CD4-positive, alpha-beta T cell treated with Interleukin-1 beta for 1 hour (primary cell): ENCODE data around the gene SLC6A11.

Experiments
- DNase-seq, 2 donors: peaks; one replicate each; pipeline ENCODE4 v3.0.0-alpha.2; 2020 to 2022

Gene SLC6A11

DNA sequence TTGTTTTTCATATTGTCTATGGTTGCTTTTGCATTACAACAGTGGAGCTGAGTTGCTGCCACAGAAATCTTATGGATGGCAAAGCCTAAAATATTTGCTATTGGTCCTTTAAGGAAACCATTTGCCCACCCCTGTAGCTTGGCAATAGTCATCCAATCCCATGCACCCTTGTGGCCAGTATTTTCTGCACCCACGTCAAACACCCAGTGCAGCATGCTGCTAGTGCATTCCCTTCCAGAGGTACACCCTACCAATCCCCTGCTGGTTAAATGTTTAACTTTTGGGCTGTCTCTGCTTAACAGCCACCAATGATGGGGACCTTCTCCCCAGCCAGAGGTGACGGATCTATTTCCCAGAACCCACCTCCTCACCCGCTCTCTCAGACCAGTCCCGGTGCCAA lies 23.8 kb upstream of the SLC6A11 start:
- no peak for DNase-seq

DNA sequence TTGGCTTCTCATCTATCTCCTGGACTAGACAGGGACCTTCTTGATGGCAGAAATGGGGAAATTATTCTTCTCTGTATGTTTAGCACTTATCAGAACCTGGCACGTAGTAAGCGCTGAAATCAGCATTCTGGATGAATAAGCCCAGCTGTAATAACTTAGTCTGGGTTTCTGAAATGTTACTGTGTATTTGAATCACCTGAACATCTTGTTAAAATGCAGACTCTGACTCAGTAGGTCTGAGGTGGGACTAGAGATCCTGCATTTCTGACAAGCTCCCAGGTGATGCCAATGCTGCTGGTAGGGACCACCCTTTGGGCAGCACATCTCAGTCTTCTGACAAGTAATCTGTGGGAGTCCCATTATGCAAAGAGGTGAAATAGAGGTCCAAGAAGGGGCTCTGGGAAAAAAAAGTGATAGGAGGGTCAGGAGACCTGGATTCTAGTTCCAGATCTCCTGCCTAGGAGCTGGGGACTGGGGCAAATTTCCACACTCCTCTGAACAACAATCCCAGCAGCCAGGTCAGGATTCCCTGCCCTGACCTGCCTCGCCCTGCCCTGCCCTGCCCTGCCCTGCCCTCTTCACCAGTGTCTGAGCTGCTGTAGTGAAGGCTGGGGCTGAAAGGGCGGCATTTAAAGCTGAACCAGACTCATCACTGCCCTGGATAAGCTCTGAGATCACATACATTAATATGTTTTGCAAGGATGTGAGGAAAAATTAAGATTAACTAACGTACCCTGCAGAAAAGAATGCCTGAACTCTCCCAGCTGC lies 17.2 kb upstream of the SLC6A11 start:
- DNase-seq, result no peak

GRCh38 chr3:10804183-10804648 lies 11.8 kb upstream of the SLC6A11 start:
- no peak for DNase-seq

GRCh38 chr3:10806006-10806405 lies 10.0 kb upstream of the SLC6A11 start:
- DNase-seq, result no peak

DNA sequence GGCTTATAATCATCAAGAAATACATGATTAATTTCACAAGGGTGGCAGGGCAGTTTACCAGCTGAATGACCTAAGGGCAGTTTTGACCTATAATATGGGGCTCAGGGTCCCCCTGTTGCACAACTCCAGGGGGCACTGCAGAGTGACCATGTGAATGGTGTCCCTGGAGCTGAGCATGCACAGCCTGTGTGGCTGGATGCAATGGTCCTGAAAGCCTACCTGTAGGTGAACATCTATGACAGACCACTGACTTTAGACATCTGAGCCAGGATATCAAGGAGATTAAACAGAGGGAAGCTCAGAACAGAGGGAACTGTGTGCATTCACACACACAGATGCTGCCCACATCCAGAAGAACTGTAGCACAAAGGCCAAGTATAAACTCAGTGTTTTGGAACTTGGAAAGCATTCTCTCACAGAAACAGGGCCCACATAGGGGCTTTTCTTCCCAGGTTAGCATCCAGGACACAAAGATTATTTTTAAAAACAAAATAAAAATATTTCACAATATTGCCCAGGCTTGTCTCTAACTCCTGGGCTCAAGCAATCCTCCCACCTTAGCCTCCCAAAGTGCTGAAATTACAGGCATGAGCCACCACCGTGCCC lies 7.8 kb upstream of the SLC6A11 start:
- DNase-seq, result no peak

DNA sequence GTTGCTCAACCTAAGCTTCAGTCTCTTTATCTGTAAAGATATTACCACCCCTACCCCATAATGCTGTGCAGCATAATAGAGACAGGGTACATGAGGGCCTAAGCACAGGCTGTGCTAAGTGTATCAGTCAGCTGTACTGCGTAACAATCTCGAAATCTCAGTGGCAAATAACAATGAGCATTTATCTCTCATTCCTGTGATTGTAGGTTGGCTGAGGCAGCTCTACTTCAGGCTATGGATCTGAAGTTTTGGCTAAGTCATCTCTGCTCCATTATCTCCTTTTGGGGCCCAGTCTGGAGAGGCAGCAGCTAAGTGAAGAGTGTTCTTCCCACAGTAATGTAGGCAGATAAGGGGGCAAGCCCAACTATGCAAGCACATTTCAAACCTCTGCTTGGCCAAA lies 7.1 kb upstream of the SLC6A11 start:
- DNase-seq, result no peak

DNA sequence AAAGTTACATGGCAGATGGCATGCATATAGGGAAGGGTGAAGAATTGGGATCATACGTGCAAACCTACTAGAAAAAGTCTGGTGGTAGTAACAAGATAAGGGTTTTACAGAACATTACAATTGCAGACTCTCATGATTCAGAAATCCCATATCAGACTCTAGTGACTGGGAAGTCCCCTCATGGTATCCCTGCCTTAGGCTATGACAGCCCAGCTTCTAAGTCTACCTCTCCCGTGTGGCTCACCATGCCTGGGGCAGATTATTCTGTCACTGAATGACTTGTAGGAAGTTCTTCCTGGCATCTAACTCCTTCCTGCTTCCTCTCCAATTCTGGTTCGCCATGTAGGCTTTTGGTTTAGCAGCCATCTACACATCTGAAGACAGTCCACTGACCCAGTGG lies 5.7 kb upstream of the SLC6A11 start:
- no peak for DNase-seq

DNA sequence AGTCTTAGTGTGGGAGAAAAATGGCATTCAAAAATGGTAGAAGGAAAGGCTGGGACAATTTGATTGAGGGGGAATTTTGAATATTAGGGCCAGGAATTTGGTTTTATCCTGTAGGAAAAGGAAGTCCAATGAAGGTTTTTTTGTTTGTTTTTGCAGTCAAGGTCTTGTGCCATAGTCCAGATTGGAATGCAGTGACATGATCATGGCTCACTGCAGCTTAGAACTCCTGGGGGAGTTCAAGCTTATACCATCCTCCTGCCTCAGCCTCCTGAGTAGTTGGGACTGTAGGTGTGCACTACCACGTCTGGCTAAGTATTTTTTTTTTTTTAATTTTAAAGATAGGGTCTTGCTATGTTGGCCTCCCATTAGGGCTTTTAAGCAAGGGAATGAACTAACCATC lies 2.6 kb upstream of the SLC6A11 start:
- DNase-seq, result no peak

DNA sequence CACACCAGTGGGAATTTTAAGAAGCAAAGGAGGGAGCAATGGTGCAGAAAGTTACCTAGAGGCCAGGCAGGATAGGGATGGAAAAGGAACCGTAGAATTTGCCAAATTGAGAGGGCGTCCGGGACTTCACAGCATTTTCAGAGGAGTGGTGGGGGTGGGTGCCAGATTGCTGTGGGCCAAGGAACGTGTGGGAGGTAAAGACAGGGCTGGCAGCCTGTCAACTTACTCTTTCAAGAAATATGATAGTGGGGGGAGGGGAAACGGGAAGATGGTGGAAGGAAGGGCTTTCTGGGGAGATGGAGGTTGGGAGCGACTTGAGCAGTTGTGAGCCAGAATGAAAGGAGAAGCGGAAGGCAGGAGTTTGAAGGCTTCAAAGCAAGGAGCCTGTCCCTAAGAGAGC lies 1.4 kb upstream of the SLC6A11 start:
- DNase-seq, result no peak

DNA sequence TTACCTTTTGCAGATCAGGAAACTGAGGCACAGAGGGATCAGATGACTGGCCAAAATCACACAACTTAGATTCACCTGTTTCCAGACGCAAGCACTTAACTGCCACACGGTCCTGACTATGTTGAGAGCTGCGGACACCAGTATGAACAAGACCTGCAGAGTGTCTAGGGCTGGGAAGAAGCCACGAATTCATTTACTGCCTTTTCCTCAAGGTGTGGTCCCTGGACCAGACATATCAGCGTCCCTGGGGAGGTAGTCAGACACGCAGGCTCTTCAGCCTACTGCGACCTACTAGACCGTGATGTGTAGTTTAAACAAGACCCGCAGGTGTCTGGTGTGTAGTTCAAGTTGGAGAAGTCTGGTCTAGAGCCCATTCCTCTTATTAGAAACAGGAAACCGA lies 541 bp upstream of the SLC6A11 start:
- DNase-seq, result no peak

- DNase-seq, result no peak
These were observed 830 bp downstream of the SLC6A11 start for GRCh38 chr3:10816863-10817253.

DNA sequence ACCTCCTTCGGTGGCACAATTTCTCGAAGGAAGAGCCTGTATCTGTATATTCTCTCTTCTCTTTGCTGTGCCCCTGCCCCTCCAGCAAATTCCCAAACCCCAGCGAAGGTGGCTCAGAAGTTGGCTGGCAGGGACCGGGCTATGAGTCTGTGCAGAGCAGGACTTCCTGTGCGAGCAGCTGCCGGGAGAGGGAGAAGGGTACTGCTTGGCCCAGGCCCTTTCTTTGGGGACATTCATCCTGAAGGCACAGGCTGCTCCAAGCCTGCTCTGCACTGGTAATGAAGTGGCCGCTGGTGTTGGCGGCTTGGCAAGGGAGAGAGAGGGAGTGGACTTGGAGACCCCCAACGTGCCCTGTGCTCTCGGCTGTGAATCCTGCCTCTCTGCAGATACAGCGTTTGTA lies 1.5 kb downstream of the SLC6A11 start:
- DNase-seq, result no peak

DNA sequence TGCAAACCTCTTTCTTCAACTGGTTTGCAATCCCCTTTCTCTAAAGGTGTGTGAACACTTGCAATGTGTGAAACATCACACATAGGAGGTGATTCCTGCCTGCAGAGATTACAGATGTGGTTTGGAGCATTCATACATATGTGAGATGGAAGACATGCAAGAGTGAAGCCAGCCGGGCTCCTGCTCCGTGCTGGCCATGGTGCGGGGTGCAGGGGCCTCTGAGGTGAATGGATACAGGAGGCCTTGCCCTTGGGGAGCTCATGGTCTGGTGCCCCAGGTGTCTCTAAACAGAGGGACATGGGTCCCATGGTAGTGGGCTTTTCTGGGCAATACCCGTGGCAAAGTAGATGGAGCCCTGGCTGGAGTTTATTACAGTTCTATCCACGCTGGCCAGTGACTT lies 6.0 kb downstream of the SLC6A11 start:
- DNase-seq, result no peak

- no peak for DNase-seq
These were observed 6.9 kb downstream of the SLC6A11 start for GRCh38 chr3:10822708-10823515.

GRCh38 chr3:10823516-10823818 lies 7.4 kb downstream of the SLC6A11 start:
- no peak for DNase-seq

GRCh38 chr3:10824468-10824867 lies 8.4 kb downstream of the SLC6A11 start:
- no peak for DNase-seq

GRCh38 chr3:10833855-10834414 lies 17.9 kb downstream of the SLC6A11 start:
- DNase-seq, result no peak

DNA sequence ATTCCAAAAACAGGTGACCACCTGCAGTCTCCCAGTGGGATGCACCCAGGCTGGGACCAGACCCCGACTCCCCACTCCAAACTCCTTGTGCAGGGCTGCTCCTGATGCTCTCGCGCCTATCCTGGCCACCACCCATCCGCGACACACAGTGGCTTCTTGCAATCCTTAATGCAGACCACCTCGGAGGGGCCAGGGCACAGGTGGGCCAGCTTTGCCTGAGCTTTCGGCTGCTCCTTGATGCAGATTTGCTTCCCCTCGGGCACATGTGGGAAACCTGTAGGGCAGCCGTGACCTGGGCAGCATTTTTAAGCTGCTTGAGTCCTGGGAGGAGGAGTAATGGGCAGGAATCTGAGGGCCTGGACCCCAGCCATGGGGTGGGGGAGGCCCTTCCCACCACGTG lies 18.9 kb downstream of the SLC6A11 start:
- DNase-seq, result no peak

DNA sequence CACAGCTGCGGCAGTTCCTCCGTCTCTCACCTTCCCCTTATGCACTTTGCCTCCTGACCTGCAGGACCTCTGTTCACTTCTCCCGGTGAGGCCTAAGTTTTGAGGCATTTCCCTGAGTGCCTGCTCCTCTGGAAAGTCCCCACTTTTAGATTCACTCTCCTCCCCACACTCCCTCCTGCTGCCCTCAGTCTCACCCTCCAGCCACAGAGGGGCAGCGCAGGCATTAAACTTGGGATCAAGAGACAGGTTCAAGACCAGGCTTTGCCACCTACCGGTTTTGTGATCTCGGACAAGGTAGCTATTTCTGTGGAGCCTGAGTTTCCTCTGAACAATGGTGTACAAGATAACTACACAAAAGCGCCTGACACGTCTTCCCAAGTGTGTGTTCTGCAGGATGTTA lies 19.4 kb downstream of the SLC6A11 start:
- no peak for DNase-seq

- no peak for DNase-seq
These were observed 20.6 kb downstream of the SLC6A11 start for GRCh38 chr3:10836676-10837075.

GRCh38 chr3:10837849-10838248 lies 21.8 kb downstream of the SLC6A11 start:
- no peak for DNase-seq

- DNase-seq, result no peak
These were observed 23.1 kb downstream of the SLC6A11 start for GRCh38 chr3:10839167-10839566.

DNA sequence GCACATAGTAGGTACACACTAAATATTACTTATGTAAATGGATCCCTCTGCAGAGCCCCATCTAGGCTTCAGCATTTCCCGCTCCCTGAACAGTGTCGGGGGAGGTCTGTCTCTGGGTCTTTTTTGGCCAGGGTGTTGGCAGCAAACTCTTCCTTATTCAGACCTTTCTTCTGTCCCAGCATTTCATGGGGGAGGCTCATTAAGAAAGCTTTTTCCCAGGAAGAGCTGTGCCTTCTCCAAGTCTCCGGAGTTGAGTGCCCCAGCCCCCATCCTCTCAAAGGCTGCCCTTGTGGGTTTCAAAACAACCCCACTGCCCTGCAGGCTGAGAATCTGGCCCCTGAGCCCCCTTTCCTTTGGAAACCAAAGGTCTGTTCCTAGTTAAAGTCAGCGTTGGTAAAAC lies 25.1 kb downstream of the SLC6A11 start:
- no peak for DNase-seq

DNA sequence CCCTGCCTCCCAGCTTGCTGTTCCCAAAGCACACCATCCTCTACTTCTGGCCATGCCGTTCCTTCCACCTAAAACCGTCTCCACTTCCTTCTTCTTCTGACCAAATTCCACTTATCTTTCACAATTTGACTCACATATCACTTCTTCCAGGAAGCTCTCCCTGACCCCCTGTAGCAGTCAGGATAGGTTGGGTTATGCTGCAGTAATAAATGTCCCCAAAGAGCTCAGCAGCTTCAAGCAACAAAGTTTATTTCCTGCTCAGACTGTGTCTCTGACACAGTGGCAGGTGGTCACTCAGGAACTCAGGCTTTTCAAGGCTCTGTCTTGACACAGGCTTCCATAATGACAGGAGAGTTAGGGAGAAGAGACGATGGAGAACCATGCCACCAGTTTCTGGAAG lies 27.4 kb downstream of the SLC6A11 start:
- DNase-seq, result no peak
